BE2C (cell line): ENCODE measurements around the gene PEAK1.

Source experiments
- DNase-seq: peaks from one replicate; pipeline ENCODE4 v3.0.0-alpha.2; 2020
- H3K27me3 ChIP-seq: fragments of 250-450 bp; sonication (Bioruptor Pico); 2 replicates; pipeline ENCODE4 v1.5.1; 2020; ENCODE audit warnings: mild to moderate bottlenecking
- H3K36me3 ChIP-seq: fragments of 250-450 bp; sonication (Bioruptor Pico); 2 replicates; pipeline ENCODE4 v1.5.1; 2020; ENCODE audit warnings: mild to moderate bottlenecking
- H3K4me1 ChIP-seq: fragments of 250-450 bp; sonication (Bioruptor Pico); 2 replicates; pipeline ENCODE4 v1.5.1; 2020
- H3K4me3 ChIP-seq: 2 replicates; pipeline ENCODE4 v1.5.1; 2011; ENCODE audit warnings: low read depth, low read length
- H3K9me3 ChIP-seq: fragments of 250-450 bp; sonication (Bioruptor Pico); 2 replicates; pipeline ENCODE4 v1.5.1; 2020
- CTCF ChIP-seq: IDR thresholded peaks from 2 replicates; pipeline ENCODE4 v1.5.1; 2012; ENCODE audit warnings: mild to moderate bottlenecking, low read depth, low read length

The PEAK1 gene

GRCh38 chr15:77416148-77416455 lies 3.8 kb downstream of the PEAK1 start:
- no peak overlapping the region for H3K4me3 ChIP-seq
- DNase-seq: no peak
- H3K36me3 ChIP-seq: no peaks in the 10 kb centered on the region
- no peaks in the 10 kb centered on the region for H3K4me1 ChIP-seq
- no peak for TF ChIP-seq CTCF
- H3K9me3 ChIP-seq: no peaks in the 10 kb centered on the region
- H3K27me3 ChIP-seq: peaks cover 8% of the 10 kb centered on the region; the same call in 1 of the 2 replicates

GRCh38 chr15:77415450-77416147 lies 4.3 kb downstream of the PEAK1 start:
- no peak for DNase-seq
- TF ChIP-seq CTCF: no peak
- H3K27me3 ChIP-seq: peaks cover 8% of the 10 kb centered on the region; the same call in 1 of the 2 replicates
- no peak overlapping the region for H3K4me3 ChIP-seq
- H3K9me3 ChIP-seq: no peaks in the 10 kb centered on the region
- H3K4me1 ChIP-seq: no peaks in the 10 kb centered on the region
- no peaks in the 10 kb centered on the region for H3K36me3 ChIP-seq

- Histone ChIP-seq H3K36me3 (no peaks in the 10 kb centered on the region), H3K4me1 (no peaks in the 10 kb centered on the region), H3K27me3 (peaks cover 8% of the 10 kb centered on the region; the same call in 1 of the 2 replicates), H3K4me3 (no peak overlapping the region), H3K9me3 (no peaks in the 10 kb centered on the region)
- no peak for DNase-seq
- no peak for TF ChIP-seq CTCF
Observed at GRCh38 chr15:77414789-77415442, 5.0 kb downstream of the PEAK1 start.

- H3K9me3 ChIP-seq: no peaks in the 10 kb centered on the region
Observed at GRCh38 chr15:77413699-77414349, 6.1 kb downstream of the PEAK1 start.

GRCh38 chr15:77412972-77413698 lies 6.8 kb downstream of the PEAK1 start:
- H3K27me3 ChIP-seq: no peaks in the 10 kb centered on the region
- H3K9me3 ChIP-seq: no peaks in the 10 kb centered on the region
- H3K4me3 ChIP-seq: no peak overlapping the region
- no peak for DNase-seq
- no peaks in the 10 kb centered on the region for H3K4me1 ChIP-seq
- no peak for TF ChIP-seq CTCF
- no peaks in the 10 kb centered on the region for H3K36me3 ChIP-seq

More at GRCh38 chr15:77413699-77414349, 6.1 kb downstream of the PEAK1 start:
- no peaks in the 10 kb centered on the region for H3K4me1 ChIP-seq
- no peak overlapping the region for H3K4me3 ChIP-seq
- no peak for TF ChIP-seq CTCF
- no peak for DNase-seq
- H3K27me3 ChIP-seq: peaks cover 3% of the 10 kb centered on the region; the same call in 1 of the 2 replicates
- no peaks in the 10 kb centered on the region for H3K36me3 ChIP-seq
